Measurements from ENCODE around the gene ADRA2C.

The ADRA2C gene

DNA sequence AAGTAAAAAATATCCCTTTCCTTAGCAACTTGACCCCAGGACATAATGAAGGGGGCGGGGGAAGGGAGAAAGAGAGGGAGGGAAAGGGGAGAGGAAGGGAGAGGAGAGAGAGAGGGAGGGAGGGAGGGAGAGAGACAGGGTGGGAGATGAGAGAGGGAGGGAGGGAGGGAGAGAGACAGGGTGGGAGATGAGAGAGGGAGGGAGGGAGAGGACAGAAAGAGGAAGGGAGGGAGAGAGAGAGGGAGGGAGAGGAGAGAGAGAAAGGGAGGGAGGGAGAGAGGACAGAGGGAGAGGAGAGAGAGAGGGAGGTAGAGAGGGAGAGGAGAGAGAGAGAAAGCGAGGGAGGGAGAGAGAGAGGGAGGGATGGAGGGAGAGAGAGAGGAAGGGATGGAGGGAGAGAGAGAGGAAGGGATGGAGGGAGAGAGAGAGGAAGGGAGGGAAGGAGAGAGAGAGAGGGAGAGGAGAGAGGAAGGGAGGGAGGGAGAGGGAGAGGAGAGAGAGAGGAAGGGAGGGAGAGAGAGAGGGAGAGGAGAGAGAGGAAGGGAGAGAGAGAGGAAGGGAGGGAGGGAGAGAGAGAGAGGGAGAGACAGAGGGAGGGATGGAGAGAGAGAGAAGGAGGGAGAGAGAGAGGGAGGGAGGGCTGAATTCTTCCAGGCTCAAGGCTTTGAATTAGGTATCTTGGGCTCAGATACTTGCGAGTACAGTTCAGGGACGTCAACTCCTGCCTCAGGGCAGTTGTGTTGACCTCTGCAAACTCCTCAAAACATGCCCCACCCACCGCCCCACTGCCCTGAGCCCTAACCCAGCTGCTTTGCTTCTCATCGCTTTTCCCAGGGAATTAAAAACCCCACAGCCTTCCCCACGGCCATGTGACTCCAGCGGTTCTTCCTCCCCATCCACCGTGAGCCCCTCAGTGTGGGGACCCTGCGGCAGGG, 40.0 kb upstream of the ADRA2C start:
- no peak for DNase-seq (ENCODE audit: low read depth)
- no peak for TF ChIP-seq CTCF (IDR thresholded peaks at IDR 0.05; ENCODE audit: control insufficient read depth, extremely low read depth, insufficient read depth)
- H3K4me3 ChIP-seq (ENCODE audit: low read depth, low read length): no peak overlapping the region

DNA sequence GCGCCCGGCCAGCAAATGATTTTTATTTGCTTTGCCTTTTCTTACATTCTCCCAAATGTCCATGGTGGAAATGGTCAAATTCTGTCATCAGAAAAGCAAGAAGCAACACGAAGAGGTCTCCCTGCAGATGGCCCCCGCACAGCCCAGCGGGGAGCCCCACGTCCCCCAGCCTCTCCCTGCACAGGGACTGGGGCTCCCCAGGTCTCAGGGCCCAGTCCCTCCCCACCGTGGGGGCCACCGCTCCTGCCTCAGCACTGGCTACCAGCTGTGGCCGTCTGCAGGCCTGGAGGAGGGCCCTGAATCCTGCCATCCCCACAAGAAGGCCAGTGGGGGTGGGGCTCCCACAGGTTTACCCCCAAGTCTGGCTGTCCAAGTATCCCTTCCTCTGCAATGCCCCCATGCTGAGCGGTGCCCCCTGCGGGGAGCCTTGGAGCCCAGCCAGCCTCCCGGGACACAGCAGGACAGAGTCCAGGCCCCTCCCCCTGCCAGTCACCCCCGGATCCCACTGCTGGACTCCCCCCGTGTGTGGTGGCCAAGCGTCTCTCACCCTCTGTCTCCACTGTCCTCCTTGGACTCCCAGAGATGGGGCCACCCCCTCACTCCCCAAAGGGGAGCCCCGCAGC, 38.2 kb upstream of the ADRA2C start:
- H3K4me3 ChIP-seq (ENCODE audit: low read depth, low read length): no peak overlapping the region
- TF ChIP-seq CTCF (IDR thresholded peaks at IDR 0.05; ENCODE audit: control insufficient read depth, extremely low read depth, insufficient read depth): no peak
- DNase-seq (ENCODE audit: low read depth): no peak

DNA sequence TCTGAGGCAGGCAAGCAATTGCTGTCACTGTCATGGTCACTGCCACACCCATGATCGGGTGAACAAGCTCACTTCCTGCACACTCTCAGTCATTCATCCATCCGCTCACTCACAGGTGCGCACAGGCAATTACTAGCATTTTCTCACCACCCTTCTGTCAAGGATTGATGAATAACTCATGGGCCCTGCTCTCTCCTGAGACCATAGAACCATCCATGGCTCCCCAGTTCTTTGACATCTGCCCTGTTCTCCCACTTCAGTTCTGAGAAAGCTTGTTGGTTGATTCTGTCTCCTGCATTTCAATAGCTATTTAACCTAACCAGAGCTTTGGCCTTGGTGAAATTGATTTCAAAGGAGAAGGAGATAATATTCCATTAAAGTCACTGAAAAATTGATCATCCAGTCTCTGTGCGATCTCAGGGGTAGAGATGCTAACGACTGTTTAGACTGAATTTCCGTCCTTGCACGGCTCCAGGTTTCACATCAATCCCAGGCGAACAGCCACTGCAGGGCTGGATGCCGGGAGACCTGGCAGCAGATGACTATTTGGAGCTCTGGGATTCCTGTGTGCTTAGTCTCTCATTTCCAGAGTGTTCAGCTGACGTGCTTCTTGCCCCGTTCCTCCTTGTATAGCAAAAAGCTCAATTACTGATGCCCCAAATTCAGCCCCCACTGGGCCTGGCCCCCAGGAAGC, 36.9 kb upstream of the ADRA2C start:
- no peak for TF ChIP-seq CTCF (IDR thresholded peaks at IDR 0.05; ENCODE audit: control insufficient read depth, extremely low read depth, insufficient read depth)
- no peak overlapping the region for H3K4me3 ChIP-seq (ENCODE audit: low read depth, low read length)
- no peak for DNase-seq (ENCODE audit: low read depth)

DNA sequence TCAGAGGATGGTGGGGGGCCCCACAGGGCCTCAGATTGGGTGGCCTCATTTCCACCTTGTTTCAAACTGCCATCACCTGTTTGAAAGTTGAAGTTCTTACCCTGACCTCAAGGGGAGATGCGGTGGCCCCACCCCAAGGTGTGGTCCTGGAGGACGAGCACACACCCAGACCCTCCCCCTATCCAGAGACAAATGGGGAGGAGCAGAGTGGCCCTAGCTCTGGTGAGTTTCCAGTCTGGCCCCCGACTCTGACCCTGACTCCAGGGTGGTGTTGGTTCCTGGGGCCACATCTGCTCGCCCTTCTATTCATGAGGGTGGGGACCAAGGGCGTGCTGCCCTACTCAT, 36.3 kb upstream of the ADRA2C start:
- TF ChIP-seq CTCF (IDR thresholded peaks at IDR 0.05; ENCODE audit: control insufficient read depth, extremely low read depth, insufficient read depth): no peak
- DNase-seq (ENCODE audit: low read depth): no peak
- H3K4me3 ChIP-seq (ENCODE audit: low read depth, low read length): no peak overlapping the region

DNA sequence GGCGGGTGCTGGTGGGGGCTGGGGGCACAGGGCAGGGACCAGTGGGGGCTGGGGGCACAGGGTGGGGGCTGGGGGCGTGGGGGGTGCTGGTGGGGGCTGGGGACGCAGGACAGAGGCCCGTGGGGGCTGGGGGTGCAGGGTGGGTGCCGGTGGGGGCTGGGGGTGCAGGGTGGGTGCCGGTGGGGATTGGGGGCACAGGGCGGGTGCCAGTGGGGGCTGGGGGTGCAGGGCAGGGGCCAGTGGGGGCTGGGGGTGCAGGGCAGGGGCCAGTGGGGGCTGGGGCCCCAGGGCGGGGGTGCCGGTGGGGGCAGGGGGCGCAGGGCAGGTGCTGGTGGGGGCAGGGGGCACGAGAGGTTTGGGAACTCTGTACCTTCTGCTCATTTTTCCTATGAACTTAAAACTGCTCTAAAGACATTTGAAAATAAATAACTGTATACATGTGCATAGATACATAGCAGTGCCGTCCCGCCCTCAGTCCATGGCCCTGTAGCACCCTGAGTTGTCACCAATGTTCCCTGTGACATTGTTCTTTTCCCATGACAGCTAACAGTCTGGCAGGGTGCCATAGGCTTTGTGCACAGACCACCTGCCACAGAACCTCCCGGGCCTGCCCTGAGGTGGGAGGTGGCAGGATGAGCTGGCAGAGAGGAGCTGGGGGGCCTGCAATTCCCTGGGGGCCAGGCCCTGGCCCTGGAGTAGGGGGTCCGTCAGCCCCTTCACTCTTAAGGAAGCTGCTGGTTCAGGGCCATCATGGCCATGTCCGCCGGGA, 35.6 kb upstream of the ADRA2C start:
- H3K4me3 ChIP-seq (ENCODE audit: low read depth, low read length): no peak overlapping the region
- no peak for TF ChIP-seq CTCF (IDR thresholded peaks at IDR 0.05; ENCODE audit: control insufficient read depth, extremely low read depth, insufficient read depth)
- no peak for DNase-seq (ENCODE audit: low read depth)

Measured in LNCaP clone FGC (cell line).